ENCODE measurements around the gene WWOX. TPM values are rescaled to one million over a fixed set of nuclear protein-coding genes. Genes with fewer than 3 reads are reported as not detected.

WWOX gene
- total and polyA plus RNA-seq, 2 donors (not counting 3 experiments of a cell fraction or from before 2014, with no cell fraction given): 6.2 to 12.5 TPM

DNA sequence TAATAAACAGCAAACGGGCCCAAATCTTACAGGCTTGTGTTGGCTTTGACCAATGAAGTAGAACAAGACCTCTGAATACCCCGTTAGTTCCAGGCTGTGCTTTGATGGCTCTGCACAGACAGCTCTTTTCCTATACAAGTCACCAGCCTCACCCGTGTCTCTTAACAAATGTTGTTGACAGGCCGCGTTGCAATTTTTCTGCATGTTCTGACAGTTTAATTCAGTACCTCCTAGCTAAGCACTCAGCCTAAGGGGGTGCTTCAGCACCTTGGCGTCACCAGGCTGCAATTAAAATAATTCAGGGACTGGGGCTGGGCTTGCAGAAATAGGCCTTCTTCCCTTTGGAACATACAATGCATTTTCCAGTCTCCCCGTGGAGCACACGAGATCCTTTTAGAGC lies 1001.0 kb downstream of the WWOX start:
- Histone ChIP-seq H3K9me3 (replicated peaks; ENCODE audit: control insufficient read depth, insufficient read depth, low read length) (peaks cover 5% of the 10 kb centered on the region), H3K4me2 (ENCODE audit: insufficient read depth, low read length) (no peak overlapping the region), H3K9me1 (replicated peaks; ENCODE audit: control insufficient read depth, extremely low read depth, insufficient read depth, low read length) (no peaks in the 10 kb centered on the region), H2AFZ (ENCODE audit: low read depth, low read length) (no peak overlapping the region), H3K9ac (replicated peaks; ENCODE audit: extremely low read depth, insufficient read depth, low read length) (no peak overlapping the region), H3K27me3 (ENCODE audit: control insufficient read depth in 2 of 2, insufficient read depth in 2 of 2, low read length in 2 of 2) (no peaks in the 10 kb centered on the region), H3K4me3 (replicated peaks in 1 of 3; ENCODE audit: insufficient read depth in 1 of 3, low read depth in 1 of 3, low read length in 3 of 3) (no peak overlapping the region), H3K36me3 (ENCODE audit: control insufficient read depth in 2 of 2, extremely low read depth in 1 of 2, insufficient read depth in 2 of 2, low read length in 2 of 2) (no peaks in the 10 kb centered on the region), H3K79me2 (ENCODE audit: control insufficient read depth, insufficient read depth, low read length) (no peaks in the 10 kb centered on the region), H3K4me1 (ENCODE audit: control insufficient read depth, extremely low read depth, insufficient read depth, low read length) (no peaks in the 10 kb centered on the region), H4K20me1 (replicated peaks; ENCODE audit: control insufficient read depth, extremely low read depth, insufficient read depth, low read length) (no peaks in the 10 kb centered on the region), H3K27ac (ENCODE audit: insufficient read depth, low read depth, low read length) (no peak overlapping the region)
- dilution Hi-C loops (cut with MboI; ENCODE audit: extremely low pct_ligation_motif_present, low sequenced_read_pairs) (no loop called here), intact Hi-C loops (cut with micrococcal nuclease) (no loop called here)
- BruUV-seq (replicated peaks): no TSS peak
- POLR2A ChIA-PET: no interaction called here
- TF ChIP-seq POLR2A (IDR thresholded peaks at IDR 0.05; ENCODE audit: low read depth, low read length) (no peak), EZH2 (IDR thresholded peaks at IDR 0.05; ENCODE audit: borderline replicate concordance, low read depth, low read length, severe bottlenecking) (no peak), POLR2AphosphoS5 (IDR thresholded peaks at IDR 0.05; ENCODE audit: insufficient read depth, low read depth, low read length) (no peak), MYC (IDR thresholded peaks at IDR 0.05; ENCODE audit: low read depth, low read length) (no peak), GATA2 (IDR thresholded peaks at IDR 0.05; ENCODE audit: insufficient read depth, insufficient read length, low read depth, low read length) (no peak), JUN (IDR thresholded peaks at IDR 0.05; ENCODE audit: borderline replicate concordance, insufficient read depth, insufficient read length, low read depth) (no peak), FOS (IDR thresholded peaks at IDR 0.05; ENCODE audit: borderline replicate concordance, insufficient read depth, low read length) (no peak)
- TF ChIP-seq, protein P1, sequence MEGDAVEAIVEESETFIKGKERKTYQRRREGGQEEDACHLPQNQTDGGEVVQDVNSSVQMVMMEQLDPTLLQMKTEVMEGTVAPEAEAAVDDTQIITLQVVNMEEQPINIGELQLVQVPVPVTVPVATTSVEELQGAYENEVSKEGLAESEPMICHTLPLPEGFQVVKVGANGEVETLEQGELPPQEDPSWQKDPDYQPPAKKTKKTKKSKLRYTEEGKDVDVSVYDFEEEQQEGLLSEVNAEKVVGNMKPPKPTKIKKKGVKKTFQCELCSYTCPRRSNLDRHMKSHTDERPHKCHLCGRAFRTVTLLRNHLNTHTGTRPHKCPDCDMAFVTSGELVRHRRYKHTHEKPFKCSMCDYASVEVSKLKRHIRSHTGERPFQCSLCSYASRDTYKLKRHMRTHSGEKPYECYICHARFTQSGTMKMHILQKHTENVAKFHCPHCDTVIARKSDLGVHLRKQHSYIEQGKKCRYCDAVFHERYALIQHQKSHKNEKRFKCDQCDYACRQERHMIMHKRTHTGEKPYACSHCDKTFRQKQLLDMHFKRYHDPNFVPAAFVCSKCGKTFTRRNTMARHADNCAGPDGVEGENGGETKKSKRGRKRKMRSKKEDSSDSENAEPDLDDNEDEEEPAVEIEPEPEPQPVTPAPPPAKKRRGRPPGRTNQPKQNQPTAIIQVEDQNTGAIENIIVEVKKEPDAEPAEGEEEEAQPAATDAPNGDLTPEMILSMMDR (IDR thresholded peaks at IDR 0.05; ENCODE audit: extremely low read depth in 1 of 2, insufficient read depth in 1 of 2, low read depth in 1 of 2, low read length in 2 of 2): no peak
- TF ChIP-seq, protein P2, sequence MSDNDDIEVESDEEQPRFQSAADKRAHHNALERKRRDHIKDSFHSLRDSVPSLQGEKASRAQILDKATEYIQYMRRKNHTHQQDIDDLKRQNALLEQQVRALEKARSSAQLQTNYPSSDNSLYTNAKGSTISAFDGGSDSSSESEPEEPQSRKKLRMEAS (IDR thresholded peaks at IDR 0.05; ENCODE audit: insufficient read depth, insufficient read length): no peak
- CTCF ChIA-PET: no interaction called here
- DNase-seq (ENCODE audit: low read depth, low spot score) (no peak), FAIRE-seq (no peak)
